Measurements from ENCODE around the gene TMEM129. TPM values are rescaled to one million over a fixed set of nuclear protein-coding genes. Genes with fewer than 3 reads are reported as not detected.

Gene TMEM129
- total RNA-seq, 4 donors from 2014 or later = 46.6 to 94.2 (median 64.6) TPM

GRCh38 chr4:1722551-1723118 is 1.5 kb upstream of the TMEM129 start:
- peaks cover 0 to 60% (median 29%) of the 10 kb centered on the region in 3 donors for H3K4me1 ChIP-seq
- TF ChIP-seq POLR2AphosphoS5 (IDR thresholded peaks at IDR 0.05) = no peak
- no peak for TF ChIP-seq EP300 (IDR thresholded peaks at IDR 0.05)
- no peak for TF ChIP-seq POLR2A (IDR thresholded peaks at IDR 0.05)
- TF ChIP-seq CTCF (IDR thresholded peaks at IDR 0.05) = no peak
- H3K27ac ChIP-seq = peak overlapping the region in 2 of 4 donors; percentile 45 to 47
- no peaks in the 10 kb centered on the region for H3K27me3 ChIP-seq
- H3K4me3 ChIP-seq = no peak overlapping the region
- no peaks in the 10 kb centered on the region for H3K9me3 ChIP-seq
- peaks cover 0 to 34% of the 10 kb centered on the region in 2 donors for H3K36me3 ChIP-seq
- ATAC-seq = no peak
- 36 to 55% methylated on average over 8 to 9 of the region's 18 CpGs for WGBS, 2 donors (ENCODE audit: low coverage in 1 of 2)

GRCh38 chr4:1721666-1722550 is 785 bp upstream of the TMEM129 start:
- TF ChIP-seq EP300 (IDR thresholded peaks at IDR 0.05) = no peak
- TF ChIP-seq CTCF (IDR thresholded peaks at IDR 0.05) = no peak
- TF ChIP-seq POLR2A (IDR thresholded peaks at IDR 0.05) = no peak
- no peak for TF ChIP-seq POLR2AphosphoS5 (IDR thresholded peaks at IDR 0.05)
- Histone ChIP-seq H3K27ac (peak overlapping the region in 3 of 4 donors; percentile 92 to 98 (median 93)), H3K4me3 (peak overlapping the region; percentile 26 to 89), H3K9me3 (no peaks in the 10 kb centered on the region), H3K4me1 (peaks cover 0 to 61% (median 28%) of the 10 kb centered on the region in 3 donors), H3K36me3 (peaks cover 0 to 40% of the 10 kb centered on the region in 2 donors), H3K27me3 (no peaks in the 10 kb centered on the region)
- WGBS, 2 donors (ENCODE audit: low coverage in 1 of 2) = 15 to 16% methylated on average over 9 to 16 of the region's 61 CpGs
- no peak for ATAC-seq

GRCh38 chr4:1720163-1720983 is 750 bp downstream of the TMEM129 start:
- 0% methylated on average over 2 of the region's 79 CpGs; no CpG with 5 or more reads in 1 of the 2 donors for WGBS, 2 donors (ENCODE audit: low coverage in 1 of 2)
- H3K9me3 ChIP-seq = no peaks in the 10 kb centered on the region
- H3K36me3 ChIP-seq = peaks cover 0 to 46% of the 10 kb centered on the region in 2 donors
- ATAC-seq = peak; percentile 28
- peak overlapping the region; percentile 91 to 98 (median 92) for H3K27ac ChIP-seq
- H3K4me1 ChIP-seq = peaks cover 0 to 65% (median 25%) of the 10 kb centered on the region in 3 donors
- no peak for TF ChIP-seq CTCF (IDR thresholded peaks at IDR 0.05)
- no peak for TF ChIP-seq EP300 (IDR thresholded peaks at IDR 0.05)
- TF ChIP-seq POLR2AphosphoS5 (IDR thresholded peaks at IDR 0.05) = no peak
- peak; percentile 40 to 60 for TF ChIP-seq POLR2A (IDR thresholded peaks at IDR 0.05)
- peak overlapping the region; percentile 53 to 89 for H3K4me3 ChIP-seq
- no peaks in the 10 kb centered on the region for H3K27me3 ChIP-seq

GRCh38 chr4:1718095-1718850 is 2.9 kb downstream of the TMEM129 start:
- Histone ChIP-seq H3K27ac (peak overlapping the region in 2 of 4 donors; percentile 12 to 24), H3K36me3 (peaks cover 0 to 32% of the 10 kb centered on the region in 2 donors), H3K4me3 (no peak overlapping the region), H3K9me3 (no peaks in the 10 kb centered on the region), H3K4me1 (peaks cover 0 to 86% (median 30%) of the 10 kb centered on the region in 3 donors), H3K27me3 (no peaks in the 10 kb centered on the region)
- 38 to 100% methylated on average over 1 to 4 of the region's 31 CpGs for WGBS, 2 donors (ENCODE audit: low coverage in 1 of 2)
- TF ChIP-seq POLR2AphosphoS5 (IDR thresholded peaks at IDR 0.05) (no peak), EP300 (IDR thresholded peaks at IDR 0.05) (no peak), CTCF (IDR thresholded peaks at IDR 0.05) (no peak), POLR2A (IDR thresholded peaks at IDR 0.05) (no peak)
- no peak for ATAC-seq
